Fibroblast of skin of right biceps (primary cell): ENCODE measurements around the gene PFN1.

Experiments
- DNase-seq: peaks from one replicate; pipeline ENCODE4 v3.0.0-alpha.2; 2013

Gene PFN1

GRCh38 chr17:4967539-4968485 lies 19.5 kb upstream of the PFN1 start, which contains the start of gene SPAG7:
SPAG7 (minus strand) TSS chr17:4967817; CDS start chr17:4967804, 13 bp downstream.
- DNase-seq, result peak; percentile 97

- peak; percentile 100 for DNase-seq
These were observed 18.7 kb upstream of the PFN1 start for GRCh38 chr17:4966844-4967538.

DNA sequence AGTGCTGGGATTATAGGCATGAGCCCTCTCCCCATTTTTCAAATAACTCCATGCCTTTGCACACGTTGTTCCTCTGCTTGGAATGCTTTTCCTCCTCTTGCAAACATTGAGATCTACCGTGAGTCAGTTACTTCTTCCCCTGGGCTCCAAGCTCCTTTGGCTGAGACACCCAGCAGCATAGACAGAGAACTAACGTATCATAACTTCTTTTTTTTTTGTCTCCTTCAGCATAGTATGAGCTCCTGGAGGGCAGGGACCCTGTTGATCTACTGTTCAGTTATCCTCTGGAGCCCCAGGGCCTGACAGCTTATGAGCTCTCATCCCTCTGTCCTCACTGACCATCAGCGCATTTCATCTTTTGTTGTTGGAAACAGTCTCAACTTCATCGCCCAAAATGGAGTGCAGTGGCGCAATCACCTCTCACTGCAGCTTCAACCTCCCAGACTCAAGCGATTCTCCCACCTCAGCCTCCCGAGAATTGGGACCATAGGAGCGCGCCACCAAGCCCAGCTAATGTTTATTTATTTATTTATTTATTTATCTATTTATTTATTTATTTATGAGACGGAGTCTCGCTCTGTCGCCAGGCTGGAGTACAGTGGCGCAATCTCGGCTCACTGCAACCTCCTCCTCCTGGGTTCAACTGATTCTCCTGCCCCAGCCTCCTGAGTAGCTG lies 17.1 kb upstream of the PFN1 start:
- no peak for DNase-seq

GRCh38 chr17:4960279-4960922 lies 12.1 kb upstream of the PFN1 start:
- no peak for DNase-seq

DNA sequence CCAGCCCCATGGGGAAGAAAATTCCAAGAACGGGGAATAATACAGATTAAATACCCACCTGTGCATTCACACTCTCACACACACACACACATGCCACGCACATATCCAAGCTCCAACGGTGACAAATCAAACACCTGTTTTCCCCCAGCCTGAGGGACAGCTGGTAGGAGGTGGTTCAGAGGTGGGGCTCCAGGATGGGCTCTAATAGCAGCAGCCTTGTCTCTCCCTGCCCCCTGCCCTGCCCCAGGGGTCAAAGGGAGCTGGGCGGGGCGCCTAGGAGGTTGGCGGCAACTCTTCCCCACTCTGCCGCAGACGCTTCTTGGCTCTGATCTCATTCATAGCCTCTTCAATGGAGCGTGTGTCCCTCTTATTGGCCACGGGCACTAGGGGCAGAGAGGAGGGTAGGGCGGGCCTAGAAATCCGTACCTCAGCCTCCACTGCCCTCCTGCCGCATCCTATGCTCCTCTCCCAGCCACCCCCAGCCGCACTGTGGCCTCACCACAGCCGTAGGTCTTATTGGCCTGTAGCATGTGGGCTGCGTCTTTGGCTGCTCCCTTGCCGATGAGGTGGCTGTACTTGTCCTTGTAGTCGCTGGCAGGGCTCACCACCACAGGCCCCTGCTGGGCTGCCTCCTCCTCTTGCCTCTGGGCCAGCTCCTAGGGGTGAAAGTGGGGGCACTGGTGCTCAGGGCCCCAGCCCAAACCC lies 11.1 kb upstream of the PFN1 start:
- DNase-seq, result no peak

DNA sequence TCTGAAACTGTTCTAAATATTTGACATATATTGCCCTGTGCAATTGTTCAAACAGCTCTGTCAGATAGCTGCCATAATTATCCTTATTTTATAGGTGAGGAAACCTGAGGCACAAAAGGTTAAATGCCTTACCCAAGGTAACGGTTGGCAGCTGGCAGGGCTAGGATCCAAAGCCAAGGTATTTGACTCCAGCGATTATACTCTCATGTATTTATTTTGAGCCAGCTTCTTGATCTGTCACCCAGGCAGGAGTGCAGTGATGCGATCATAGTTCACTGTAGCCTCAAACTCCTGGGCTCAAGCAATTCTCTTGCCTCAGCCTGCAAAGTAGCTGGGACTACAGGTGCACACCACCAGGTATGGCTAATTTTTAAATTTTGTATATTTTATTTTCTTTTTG lies 9.8 kb upstream of the PFN1 start:
- DNase-seq, result no peak

- DNase-seq, result no peak
These were observed 8.2 kb upstream of the PFN1 start for GRCh38 chr17:4956493-4957061.

GRCh38 chr17:4955091-4955490 lies 6.8 kb upstream of the PFN1 start:
- no peak for DNase-seq

GRCh38 chr17:4953451-4953961 lies 5.2 kb upstream of the PFN1 start:
- peak; percentile 70 for DNase-seq

DNA sequence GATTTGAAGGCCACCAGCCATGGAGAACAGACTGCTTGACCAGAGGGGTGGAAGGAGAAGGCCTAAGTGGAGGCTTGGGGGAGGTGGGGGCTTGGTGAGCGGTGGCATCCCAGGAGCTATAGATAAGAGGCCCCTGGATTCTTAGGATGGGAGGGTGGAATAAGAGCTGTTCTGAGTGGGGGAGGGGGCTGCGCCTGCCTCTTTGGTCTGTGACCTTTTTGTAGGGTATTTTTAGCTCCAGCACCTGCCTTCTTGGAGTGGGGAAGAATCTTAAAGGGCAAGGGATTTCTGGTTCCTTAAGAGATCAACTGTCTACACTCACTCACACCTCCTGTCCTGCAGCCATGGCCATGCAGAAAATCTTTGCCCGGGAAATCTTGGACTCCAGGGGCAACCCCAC lies 3.2 kb upstream of the PFN1 start:
- DNase-seq, result no peak

DNA sequence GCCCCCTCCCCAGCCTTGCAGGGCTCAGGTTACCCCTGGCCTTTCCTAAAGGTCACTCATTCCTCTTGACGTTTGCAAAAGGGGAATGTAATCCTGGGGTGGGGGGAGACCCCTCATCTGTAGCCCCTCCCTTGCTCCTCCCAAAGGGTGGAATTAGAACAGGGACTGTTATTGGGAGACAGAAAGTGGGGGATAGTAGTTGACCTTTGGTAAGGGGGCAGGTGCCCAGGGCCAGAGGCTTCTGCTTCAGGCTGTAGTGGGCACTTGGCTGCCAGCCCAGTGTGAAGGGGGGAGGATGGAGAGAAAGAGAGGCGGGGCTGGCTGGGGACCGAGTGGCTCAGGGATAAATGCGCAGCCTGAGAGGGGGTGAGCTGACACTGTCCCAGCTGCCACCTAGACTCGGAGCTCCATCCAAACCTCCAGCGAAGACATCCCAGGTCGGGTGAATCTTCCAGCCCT lies 2.4 kb upstream of the PFN1 start, which contains the start of gene ENO3:
TSS of gene ENO3 (plus strand) at position 374 of the 459 bp plus-strand sequence. CDS start 711 bp downstream, outside the sequence.
- DNase-seq, result no peak

DNA sequence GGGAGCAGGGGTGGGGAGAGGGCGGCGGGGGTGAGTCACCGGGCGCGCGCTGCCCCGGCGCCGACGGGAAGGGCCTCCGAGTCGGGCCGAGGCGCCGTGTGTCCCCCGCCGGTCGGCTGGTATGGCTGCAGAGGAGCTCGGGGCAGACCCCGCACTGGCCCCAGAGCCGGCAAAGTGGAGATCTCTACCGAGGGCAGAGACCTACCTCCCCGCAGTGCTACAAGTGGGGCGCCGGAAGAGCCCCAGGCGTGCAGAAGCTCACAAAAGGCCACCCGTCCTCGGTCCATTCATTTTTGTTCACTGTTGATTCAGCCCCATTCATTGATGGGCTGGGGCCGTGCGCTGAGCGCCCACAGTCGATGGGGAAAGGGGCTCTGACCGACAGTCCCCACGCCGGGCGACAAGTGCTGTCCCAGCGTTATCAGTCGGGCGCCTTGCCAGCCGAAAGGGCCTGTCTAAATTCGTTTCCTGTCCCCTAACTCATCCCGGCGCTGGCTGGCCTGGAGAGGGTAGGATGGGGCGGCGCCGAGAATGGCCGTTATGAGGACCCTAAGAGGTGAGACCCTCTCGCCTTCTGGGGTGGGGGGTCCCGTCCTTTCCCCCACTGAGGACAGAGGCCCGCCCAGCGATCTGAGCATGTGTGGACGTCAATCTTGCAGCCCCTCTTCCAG lies 1.9 kb upstream of the PFN1 start:
- DNase-seq, result peak; percentile 22

DNA sequence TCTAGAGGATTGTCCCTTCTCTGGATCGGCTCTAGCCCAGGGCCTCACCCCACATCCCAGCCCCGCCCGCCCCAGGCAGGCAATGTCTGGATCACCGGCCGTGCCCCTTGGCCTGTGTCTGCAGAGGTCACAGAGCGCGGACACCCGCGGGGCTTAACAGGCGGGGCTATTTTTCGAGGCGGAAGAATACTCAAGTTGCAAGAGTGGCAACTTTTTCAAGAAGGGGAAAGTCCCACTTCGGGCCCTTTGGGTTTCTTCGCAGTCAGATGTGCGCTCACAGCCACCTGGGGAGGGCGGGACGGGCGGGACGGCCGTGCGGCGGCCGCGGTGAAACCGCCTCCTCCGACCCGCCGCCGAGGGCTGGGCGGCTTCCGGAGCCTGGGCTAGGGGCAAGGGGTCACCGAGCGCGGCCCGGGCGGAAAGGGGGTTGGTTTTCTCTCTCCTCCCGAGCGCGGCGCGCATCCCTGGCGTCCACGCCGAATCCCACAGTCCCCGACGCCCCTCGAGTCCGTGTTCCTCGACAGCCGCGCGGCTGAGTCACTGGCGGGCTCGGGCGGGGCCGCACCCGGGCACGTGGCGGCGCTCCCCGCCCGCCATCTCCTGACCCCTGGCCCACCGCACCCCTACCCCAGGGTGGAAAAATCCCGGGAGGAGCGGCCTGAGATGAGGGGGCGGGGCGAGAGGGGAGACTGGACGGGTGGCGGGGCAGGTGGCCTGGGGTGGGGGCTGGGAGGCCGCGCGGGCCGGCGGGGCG lies 1.2 kb upstream of the PFN1 start:
- peak; percentile 74 for DNase-seq

DNA sequence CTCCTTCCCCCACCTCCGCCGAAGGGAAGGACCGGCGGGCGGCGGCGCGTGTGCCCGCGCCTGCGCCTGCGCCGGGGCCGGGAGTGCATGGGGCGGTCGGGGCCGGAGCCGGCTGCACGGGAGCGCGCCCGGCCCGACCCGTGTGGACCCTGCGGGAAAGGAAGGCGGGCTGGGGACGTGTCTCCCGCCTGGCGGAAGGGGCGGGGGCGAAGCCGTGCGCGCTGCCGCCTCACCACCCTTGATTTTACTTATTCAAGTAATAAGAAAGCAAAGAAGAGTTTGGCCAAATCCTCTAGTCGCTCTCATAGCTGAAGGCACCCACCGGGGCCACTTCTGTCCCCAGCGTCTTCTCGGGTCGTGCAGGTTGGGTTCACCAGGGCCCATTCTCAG lies 596 bp upstream of the PFN1 start:
- peak; percentile 94 for DNase-seq

DNA sequence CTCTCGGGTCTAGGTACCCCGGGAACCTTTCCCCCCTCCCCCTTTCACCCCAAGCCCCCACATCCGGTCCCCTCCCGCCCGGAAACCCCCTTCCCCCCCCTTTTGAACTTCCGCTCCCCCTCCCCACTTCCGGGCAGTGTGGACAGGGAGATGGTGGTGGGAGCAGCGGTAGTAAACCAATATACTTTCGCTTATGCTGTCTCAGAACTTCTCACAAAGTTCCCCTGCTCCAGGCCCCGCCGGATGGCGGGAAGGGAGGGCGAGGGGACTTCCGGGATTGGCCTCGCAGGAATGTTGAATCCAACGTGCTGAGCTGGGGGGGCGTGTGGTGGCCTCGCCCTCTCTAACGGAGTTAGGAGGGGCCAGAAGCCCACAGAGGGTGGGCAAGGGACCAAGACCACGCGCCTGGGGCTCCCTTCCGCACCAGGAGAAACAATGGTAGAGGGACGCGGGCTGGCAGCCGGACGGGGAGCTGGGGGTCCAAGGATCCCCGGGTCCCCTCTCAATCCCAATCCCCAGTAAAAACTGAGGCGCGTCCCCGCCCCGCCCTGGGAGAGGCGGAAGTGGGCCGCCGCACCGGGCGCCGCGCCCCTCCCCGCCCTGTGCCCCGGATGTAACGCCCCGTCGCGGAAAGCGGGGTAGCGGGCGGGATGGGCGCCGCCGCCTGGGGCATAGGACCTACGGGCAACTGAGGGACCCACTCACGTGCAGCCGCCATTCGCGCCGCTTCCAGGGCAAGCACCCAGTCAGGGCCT lies 742 bp downstream of the PFN1 start:
- DNase-seq, result peak; percentile 68

- peak; percentile 32 for DNase-seq
These were observed 1.3 kb downstream of the PFN1 start for GRCh38 chr17:4947010-4947410.

- DNase-seq, result no peak
These were observed 1.9 kb downstream of the PFN1 start for GRCh38 chr17:4946312-4946976.

DNA sequence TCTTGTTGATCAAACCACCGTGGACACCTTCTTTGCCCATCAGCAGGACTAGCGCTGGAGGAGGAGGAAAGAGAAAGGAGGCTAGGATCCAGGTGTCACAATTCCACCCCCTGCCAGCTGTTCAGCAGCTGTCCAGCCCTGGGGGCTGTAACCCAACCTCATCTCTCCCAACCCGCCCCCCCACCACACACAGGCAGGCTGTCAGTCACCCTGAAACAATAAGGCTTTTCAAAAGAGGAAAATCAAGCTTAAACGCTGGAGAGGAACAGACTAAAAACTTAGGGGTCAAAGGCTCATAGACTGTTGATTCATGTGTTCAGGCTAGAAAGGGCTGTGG lies 2.4 kb downstream of the PFN1 start:
- no peak for DNase-seq
